ENCODE measurements around the gene VIM.
A peak's percentile ranks its signal among the peaks of the same experiment; 100 is the strongest.

The VIM gene

GRCh38 chr10:17228091-17229015 is at the start of gene VIM:
Gene VIM, plus strand, starts transcription at chr10:17228241. Its CDS starts 1,182 bp downstream, at chr10:17229423.
- DNase-seq, result peak; percentile 48

- DNase-seq, result no peak
Observed at GRCh38 chr10:17179002-17179401, 49.0 kb upstream of the VIM start.

- no peak for DNase-seq
Observed at GRCh38 chr10:17181110-17181509, 46.9 kb upstream of the VIM start.

- DNase-seq, result no peak
Observed at GRCh38 chr10:17181751-17182150, 46.3 kb upstream of the VIM start.

- DNase-seq, result no peak
Observed at GRCh38 chr10:17183110-17183509, 44.9 kb upstream of the VIM start.

- DNase-seq, result no peak
Observed at GRCh38 chr10:17185873-17186272, 42.2 kb upstream of the VIM start.

GRCh38 chr10:17188644-17189172 is 39.3 kb upstream of the VIM start:
- DNase-seq, result no peak

GRCh38 chr10:17190602-17191001 is 37.4 kb upstream of the VIM start:
- DNase-seq, result no peak

GRCh38 chr10:17195083-17195482 is 33.0 kb upstream of the VIM start:
- no peak for DNase-seq

GRCh38 chr10:17196045-17196444 is 32.0 kb upstream of the VIM start:
- no peak for DNase-seq

- no peak for DNase-seq
Observed at GRCh38 chr10:17196573-17196972, 31.5 kb upstream of the VIM start.

GRCh38 chr10:17199351-17199804 is 28.7 kb upstream of the VIM start:
- no peak for DNase-seq

GRCh38 chr10:17200001-17200911 is 27.8 kb upstream of the VIM start:
- no peak for DNase-seq

GRCh38 chr10:17200912-17201793 is 26.9 kb upstream of the VIM start, which contains the start of gene TRDMT1:
Gene TRDMT1, minus strand, starts transcription at chr10:17201672. Its CDS starts 38 bp downstream, at chr10:17201634.
- DNase-seq, result peak; percentile 89

GRCh38 chr10:17201794-17202116 is 26.3 kb upstream of the VIM start:
- no peak for DNase-seq

GRCh38 chr10:17202506-17202905 is 25.5 kb upstream of the VIM start:
- no peak for DNase-seq

- no peak for DNase-seq
Observed at GRCh38 chr10:17202999-17203398, 25.0 kb upstream of the VIM start.

GRCh38 chr10:17203416-17203815 is 24.6 kb upstream of the VIM start:
- no peak for DNase-seq

GRCh38 chr10:17206210-17206709 is 21.8 kb upstream of the VIM start:
- DNase-seq, result peak; percentile 42

GRCh38 chr10:17208476-17208875 is 19.6 kb upstream of the VIM start:
- no peak for DNase-seq

- no peak for DNase-seq
Observed at GRCh38 chr10:17209302-17209701, 18.7 kb upstream of the VIM start.

GRCh38 chr10:17209881-17210280 is 18.2 kb upstream of the VIM start:
- no peak for DNase-seq
